ENCODE measurements around the gene SSR1.
A peak's percentile ranks its signal among the peaks of the same experiment; 100 is the strongest.

The SSR1 gene

DNA sequence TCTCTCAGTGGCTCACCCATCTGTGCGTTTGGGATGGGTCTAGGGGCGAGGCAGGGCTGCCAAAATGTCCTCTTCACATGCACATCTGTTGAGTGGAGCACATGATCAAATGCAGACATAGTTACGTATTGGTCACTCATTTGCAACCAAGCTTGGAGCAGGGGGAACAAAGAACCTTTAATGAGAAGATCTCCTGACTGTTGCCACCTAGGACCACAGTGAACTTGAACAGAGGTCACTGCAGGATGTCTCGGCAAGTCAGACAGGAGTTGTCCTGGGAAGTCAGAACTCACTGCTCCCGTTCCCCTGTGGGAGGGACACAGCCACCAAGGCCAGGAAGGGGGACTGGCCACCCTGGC, 73.4 kb downstream of the SSR1 start:
- no peak for DNase-seq (ENCODE audit: low spot score)

DNA sequence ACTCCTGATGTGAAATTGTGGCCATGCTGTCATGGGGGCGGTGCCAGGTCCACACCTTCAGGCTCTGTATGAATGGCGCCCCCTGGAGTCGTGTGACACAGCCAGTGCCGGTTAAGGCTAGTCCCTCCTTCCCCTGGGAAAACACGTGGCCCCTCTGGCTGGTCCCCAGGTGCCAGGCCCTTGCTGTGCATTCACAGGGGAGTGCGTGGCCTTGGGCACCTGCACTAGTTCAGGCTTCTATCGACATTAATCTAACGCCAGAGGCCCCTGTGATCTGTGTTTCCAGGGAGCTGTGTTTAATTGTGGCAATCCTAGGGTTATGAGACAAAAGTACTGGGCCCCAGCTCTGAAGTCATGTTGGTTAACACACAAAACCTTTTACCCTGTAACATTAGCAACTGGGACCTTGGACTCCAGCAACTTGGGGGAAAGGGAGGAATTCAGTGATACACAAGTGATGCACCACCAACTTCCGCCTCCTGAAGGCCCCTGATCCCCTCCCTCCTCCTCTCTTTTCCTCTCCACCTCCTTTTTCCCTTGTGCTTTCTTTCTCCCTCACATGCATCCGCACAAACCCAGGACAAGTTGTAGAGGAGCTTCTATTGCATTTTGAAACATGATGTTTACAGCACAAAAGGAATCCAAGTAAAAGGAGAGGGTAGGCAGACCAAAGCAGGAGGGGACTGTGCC, 74.0 kb downstream of the SSR1 start:
- peak; percentile 59 for DNase-seq (ENCODE audit: low spot score)

DNA sequence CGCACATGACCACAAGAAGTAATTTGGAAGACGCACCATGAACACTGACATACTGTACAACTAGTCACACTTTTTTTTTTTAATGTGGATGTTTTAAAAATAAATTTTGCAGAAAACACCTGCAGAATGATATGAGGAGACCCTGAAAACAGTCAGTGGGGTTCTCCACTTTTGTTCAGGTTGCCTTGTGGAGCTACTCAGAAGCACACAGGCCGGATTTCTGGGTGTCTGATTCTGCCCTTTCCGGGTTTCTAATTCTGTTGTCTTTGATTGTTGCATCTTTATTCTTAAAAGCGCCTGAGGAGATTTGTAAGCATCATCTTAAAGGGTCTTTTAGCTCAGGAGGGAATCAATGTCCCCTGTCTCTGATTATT, 74.5 kb downstream of the SSR1 start:
- DNase-seq (ENCODE audit: low spot score): no peak

DNA sequence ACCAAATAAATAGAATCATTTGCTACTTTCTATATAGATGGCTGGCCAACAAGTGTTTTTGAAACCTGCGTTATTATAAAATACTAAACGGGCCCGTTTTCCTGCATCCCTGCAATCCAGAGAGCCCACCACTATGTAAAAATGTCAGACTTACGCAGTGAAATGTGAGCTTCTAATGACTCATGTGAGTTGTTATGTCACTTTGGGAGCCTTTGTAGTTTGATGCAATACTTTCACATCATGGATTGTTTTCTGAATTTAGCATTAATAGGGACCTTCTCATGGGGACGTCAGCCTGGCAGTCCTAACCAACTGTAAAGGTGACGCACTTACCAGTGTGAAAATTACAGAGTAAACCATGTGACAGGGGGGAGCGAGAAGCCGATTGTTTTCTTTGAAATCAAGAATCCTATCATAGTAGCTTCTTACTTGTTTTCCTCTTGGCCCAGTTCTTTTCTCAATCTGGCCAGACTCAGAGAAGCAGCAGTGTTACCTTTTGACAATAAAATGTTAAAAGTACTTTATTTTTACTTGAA, 75.3 kb downstream of the SSR1 start:
- no peak for DNase-seq (ENCODE audit: low spot score)

DNA sequence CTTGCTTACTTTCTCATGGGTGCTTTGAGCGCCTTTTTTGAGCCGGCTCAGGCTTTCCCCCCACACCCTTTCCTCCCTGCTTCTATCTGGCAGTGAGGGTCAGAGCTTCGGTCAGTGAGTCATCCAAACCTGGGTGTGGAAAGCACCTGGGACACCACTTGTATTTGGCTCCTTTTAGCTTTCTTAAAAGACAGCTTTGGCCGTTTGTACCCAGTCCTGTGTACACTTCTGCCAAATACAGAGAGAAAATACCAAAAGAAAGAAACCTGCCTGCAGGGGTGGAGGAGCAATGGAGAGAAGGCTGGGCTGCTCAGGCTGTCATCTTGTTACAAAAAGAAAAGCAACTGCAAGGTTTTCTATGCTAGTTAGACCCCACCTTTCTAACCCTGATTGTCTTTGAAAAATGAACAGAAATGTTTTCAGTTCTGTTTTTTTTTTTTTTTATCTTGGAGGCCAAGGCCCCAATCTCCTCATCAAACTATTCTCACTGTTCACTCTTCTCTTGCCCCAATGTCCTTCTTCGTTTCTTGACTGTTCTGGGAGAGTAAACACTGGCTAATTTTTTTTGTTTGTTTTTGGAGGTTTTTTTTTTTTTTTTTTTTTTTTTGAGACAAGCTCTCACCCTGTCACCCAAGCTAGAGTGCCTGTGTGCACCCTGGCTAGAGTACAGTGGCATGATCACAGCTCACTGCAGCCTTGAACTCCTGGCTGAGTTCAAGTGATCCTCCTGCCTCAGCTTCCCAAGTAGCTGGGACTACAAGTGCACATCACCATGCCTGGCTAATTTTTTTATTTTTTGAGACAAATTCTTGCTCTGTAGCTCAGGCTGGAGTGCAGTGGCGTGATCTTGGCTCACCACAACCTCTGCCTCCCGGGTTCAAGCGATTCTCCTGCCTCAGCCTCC, 76.4 kb downstream of the SSR1 start:
- DNase-seq (ENCODE audit: low spot score): no peak

DNA sequence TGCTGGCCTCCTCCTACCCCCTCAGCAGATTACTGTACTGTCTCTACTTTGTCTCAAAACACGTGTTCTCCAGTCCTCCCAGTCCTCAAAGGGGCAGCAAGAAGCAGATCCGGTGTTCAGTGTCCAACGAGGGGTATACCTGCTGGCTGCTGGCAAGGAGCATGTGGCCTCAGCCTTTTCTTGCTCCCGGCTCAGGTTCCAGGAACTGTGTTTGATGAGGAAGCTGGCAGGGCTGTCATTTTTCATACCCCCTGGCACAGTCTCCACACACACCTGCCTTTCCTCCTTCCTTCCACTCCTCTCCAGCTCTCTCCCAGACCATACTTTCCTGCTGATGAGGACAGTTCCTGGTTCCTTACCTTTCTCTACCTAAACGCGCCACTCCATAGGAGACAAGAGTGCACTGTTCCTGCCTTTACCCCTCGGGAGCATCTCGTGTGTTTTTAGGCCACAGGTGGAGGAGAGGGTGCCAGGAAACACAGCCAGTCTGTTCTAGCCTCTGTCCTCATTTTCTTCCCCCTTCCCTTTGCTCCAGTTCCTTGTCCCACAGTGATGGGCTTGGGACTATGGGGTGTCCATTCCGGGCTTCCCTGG, 77.2 kb downstream of the SSR1 start:
- DNase-seq (ENCODE audit: low spot score): no peak

DNA sequence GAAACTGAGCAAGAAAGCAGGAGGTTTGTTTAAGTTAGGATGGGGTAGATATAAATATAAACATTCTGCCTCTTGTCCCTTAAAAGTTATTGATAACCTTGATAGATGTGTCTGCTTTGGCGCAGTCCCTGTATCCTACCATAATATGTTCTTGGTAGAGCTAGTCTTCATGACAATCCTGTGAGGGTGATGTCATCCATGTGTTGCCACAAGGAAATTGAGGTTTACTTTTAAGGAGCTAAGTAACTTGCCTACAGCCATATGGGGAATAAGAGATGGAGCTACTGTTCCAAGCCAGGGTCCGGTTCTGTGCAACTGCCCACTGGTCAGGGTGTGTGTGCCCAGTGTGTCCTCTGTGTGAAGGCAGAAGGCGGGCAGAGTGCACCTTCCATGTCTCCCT, 78.5 kb downstream of the SSR1 start:
- no peak for DNase-seq (ENCODE audit: low spot score)

DNA sequence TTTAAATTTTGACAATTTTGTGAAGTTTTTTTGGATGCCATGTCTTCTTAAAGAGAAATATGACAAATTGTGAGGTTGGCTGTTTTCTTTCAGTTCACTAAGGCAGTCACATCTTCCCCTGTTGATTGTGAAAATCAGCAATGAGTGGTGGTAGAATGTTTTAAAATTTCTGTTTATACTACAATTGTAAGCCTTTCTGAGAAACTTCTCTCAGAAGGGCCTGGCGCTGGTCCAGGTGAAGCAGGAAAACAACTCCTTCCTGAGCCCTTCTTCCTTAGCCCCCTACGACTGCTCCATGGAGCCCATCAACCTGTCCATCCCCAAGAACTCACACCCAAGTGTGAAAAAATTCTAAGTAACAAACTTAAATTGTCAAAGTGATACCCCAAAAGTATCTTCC, 80.6 kb downstream of the SSR1 start:
- no peak for DNase-seq (ENCODE audit: low spot score)

DNA sequence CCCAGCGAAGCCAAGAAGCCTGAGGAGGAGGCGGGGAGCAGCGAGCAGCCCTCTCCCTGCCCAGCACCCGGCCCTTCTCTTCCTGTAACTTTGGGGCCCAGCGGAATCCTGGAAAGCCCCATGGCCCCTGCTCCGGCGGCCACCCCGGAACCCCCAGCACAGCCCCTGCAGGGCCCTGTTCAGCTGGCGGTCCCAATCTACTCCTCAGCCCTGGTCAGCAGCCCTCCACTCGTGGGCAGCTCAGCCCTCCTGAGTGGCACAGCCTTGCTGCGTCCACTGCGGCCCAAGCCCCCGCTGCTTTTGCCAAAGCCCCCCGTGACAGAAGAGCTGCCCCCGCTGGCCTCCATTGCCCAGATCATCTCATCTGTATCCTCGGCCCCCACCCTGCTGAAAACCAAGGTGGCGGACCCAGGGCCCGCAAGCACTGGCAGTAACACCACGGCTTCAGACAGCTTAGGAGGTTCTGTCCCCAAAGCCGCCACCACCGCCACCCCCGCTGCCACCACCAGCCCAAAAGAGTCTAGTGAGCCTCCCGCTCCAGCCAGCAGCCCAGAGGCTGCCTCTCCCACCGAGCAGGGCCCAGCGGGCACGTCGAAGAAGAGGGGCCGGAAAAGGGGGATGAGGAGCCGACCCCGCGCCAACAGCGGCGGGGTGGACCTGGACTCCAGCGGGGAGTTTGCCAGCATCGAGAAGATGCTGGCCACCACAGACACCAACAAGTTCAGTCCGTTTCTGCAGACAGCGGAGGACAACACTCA, 81.9 kb downstream of the SSR1 start:
- DNase-seq (ENCODE audit: low spot score): no peak

DNA sequence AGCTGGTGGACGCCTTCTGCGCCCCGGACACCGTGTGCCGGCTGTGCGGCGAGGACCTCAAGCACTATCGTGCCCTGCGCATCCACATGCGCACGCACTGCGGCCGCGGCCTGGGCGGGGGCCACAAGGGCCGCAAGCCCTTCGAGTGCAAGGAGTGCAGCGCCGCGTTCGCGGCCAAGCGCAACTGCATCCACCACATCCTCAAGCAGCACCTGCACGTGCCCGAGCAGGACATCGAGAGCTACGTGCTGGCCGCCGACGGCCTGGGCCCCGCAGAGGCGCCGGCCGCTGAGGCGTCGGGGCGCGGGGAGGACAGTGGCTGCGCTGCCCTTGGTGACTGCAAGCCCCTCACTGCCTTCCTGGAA, 82.7 kb downstream of the SSR1 start:
- DNase-seq (ENCODE audit: low spot score): no peak

DNA sequence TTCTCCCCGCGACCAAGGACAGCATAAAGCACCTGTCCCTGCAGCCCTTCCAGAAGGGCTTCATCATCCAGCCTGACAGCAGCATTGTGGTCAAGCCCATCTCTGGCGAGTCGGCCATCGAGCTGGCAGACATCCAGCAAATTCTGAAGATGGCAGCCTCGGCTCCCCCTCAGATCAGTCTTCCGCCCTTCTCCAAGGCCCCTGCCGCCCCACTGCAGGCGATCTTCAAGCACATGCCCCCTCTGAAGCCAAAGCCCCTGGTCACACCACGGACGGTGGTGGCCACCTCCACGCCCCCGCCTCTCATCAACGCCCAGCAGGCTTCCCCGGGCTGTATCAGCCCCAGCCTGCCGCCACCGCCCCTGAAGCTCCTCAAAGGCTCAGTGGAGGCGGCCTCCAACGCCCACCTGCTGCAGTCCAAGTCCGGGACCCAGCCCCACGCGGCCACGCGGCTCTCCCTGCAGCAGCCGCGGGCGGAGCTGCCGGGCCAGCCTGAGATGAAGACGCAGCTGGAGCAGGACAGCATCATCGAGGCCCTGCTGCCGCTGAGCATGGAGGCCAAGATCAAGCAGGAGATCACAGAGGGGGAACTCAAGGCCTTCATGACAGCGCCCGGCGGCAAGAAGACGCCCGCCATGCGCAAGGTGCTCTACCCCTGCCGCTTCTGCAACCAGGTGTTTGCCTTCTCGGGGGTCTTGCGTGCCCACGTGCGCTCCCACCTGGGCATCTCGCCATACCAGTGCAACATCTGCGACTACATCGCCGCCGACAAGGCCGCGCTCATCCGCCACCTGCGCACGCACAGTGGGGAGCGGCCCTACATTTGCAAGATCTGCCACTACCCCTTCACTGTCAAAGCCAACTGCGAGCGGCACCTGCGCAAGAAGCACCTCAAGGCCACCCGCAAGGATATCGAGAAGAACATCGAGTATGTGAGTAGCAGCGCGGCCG, 83.3 kb downstream of the SSR1 start:
- DNase-seq (ENCODE audit: low spot score): no peak

DNA sequence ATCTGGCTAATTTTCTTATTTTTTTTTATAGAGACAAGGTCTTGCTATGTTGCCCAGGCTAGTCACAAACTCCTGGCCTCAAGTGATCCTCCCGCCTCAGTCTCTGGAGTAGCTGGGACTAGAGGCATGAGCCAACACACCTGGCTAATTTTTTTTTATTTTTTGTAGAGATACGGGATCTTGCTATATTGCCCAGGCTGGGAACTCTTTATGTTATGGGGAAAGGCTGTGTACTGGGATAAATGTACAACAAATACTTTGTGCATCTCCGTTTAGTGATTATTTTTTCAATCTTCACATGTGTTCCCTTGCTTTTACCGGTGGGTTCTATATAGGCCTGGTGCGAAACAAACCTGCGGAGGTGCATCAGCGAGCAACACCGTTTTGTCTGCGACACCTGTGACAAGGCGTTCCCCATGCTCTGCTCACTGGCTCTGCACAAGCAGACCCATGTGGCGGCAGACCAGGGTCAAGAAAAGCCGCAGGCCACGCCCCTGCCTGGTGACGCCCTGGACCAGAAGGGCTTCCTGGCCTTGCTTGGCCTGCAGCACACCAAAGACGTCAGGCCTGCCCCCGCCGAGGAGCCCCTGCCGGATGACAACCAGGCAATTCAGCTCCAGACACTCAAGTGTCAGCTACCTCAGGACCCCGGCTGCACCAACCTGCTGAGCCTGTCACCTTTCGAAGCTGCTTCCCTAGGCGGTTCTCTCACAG, 84.2 kb downstream of the SSR1 start:
- no peak for DNase-seq (ENCODE audit: low spot score)

DNA sequence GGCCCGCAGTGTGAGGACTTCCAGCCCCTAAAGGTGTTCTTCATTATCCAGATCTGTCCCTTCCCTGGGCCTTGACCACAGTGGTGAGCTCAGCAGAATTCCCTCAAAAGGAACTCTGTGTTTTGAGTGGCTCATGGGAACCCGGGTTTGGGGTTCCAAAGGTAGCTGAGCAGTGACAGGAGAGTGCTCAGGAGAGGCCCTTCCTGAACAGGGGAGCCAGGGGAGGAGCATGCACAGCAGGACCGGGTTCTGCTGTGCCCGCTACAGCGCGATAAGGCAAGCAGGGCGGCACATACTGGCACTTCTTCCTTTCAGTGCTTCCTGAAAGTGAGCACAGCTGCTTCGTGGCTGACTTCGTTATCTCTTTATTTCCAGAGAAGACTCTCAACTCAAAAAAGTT, 88.3 kb downstream of the SSR1 start:
- no peak for DNase-seq (ENCODE audit: low spot score)

DNA sequence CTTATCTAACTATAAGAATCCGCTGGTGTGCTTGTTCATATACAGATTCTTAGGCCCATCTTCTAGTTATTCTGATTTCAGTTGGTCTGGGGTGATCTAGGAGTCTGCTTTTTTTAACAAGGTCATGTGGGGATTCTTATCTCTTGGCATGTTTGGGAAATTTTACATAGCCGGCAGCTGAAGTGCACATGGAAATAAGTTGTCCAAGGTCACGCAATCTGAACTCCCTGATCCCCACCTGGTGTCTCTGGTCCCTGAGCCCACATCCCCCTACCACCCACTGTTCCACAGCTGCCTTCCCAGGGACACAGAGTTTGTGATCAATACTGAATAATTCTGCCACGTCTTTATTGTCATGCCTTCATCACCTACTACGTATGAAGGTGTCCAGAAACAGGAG, 90.8 kb downstream of the SSR1 start:
- no peak for DNase-seq (ENCODE audit: low spot score)

DNA sequence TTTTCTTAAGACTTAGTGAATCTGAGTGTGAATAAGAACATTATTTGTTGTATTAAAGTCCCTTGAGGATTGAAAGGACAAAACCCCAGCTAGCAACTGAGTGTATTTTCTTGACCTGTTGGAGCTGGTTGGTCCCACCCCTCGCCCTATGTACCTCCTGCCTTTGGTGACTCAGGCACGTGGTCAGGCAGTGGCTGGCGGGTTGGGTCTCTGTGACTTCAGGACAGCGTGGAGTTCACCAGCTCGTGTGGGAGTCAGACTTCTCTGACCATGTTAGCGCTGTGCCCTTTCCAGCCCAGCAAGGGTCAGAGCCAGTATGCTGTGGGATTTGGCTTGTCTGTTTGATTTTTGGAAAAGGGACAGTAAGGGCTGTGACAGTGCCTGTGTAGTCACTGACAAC, 93.7 kb downstream of the SSR1 start:
- DNase-seq (ENCODE audit: low spot score): no peak

DNA sequence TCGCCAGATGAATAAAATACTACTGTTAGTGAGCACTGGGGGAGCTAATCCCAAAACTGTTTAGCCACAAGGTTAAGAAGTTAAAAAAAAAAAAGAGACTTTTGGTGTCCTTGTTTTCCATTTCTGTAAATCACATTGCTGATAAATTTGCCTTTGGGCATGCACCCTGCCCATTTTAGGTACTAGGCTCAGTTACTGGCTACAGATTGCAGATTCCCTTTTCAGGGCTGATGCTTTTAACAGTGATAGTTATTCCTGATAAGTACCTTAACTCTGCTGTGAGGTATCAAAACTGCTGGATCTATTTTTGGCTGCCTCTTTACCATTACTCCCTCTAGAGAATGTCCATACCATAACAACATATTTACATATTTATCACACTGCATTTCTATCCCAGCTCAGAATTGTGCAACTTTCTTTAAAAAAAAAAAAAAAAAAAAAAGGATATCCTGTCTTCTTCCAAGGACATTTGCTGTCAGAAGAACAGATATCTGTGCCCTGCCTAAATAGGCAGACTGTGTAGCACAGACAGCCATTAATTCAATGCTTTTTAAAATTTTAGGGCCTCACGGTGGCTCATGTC, 94.5 kb downstream of the SSR1 start:
- no peak for DNase-seq (ENCODE audit: low spot score)

Measured in CD4-positive, alpha-beta T cell treated with Interleukin-2 at 100 ng/mL for 4 hours (primary cell).